A549 (cell line): ENCODE data around the gene PLA2G5. TPM values are rescaled to one million over a fixed set of nuclear protein-coding genes. Genes with fewer than 3 reads are reported as not detected.

Experiments
- ATAC-seq, 2 experiments: fragments of 200-7000 bp in 1 of 2; fragments of >200 bp in 1 of 2; cut with Nextera tagmentation in 1 of 2; cut with Tn5 transposase in 1 of 2; 3 replicates each; pipeline versions ENCODE4 v1.8.0 to v1.9.1; 2018 to 2020; ENCODE audit warnings: mild to moderate bottlenecking in 1 of 2, moderate library complexity in 1 of 2
- CTCF ChIA-PET: fragments of 300-600 bp; sonication (Branson Sonifier 250); formaldehyde crosslinking; extraction: SDS; loops from one replicate; lab custom pipeline; 2021; ENCODE audit warnings: antibody characterized with exemption, inconsistent platforms; lab: Yijun Ruan, JAX
- POLR2A ChIA-PET: fragments of 350-600 bp; formaldehyde crosslinking; extraction: SDS; loops from one replicate; lab custom pipeline; 2021; ENCODE audit warnings: antibody characterized with exemption, inconsistent platforms; lab: Yijun Ruan, JAX
- DNase-seq, 2 experiments: peaks; one replicate each; pipeline versions ENCODE4 v3.0.0 to v3.0.0-alpha.2; 2011 to 2016; ENCODE audit warnings: low read depth in 1 of 2, low spot score in 1 of 2
- FAIRE-seq: peaks from 2 replicates; lab custom pipeline; 2011; peaks lifted over from hg19 to GRCh38; lab: Jason Lieb, UNC
- H3K27ac ChIP-seq, 2 experiments: fragments of >200 bp; sonication (Bioruptor Twin); formaldehyde crosslinking; 3 replicates each; pipeline ENCODE4 v1.5.1; 2016 to 2017
- H3K4me1 ChIP-seq: fragments of >200 bp; sonication (Bioruptor Twin); formaldehyde crosslinking; 3 replicates; pipeline ENCODE4 v1.6.1; 2016
- H3K4me2 ChIP-seq: fragments of >200 bp; sonication (Bioruptor Twin); formaldehyde crosslinking; 3 replicates; pipeline ENCODE4 v1.6.1; 2016
- H3K4me3 ChIP-seq: fragments of >200 bp; sonication (Bioruptor Twin); formaldehyde crosslinking; 3 replicates; pipeline ENCODE4 v1.5.1; 2016
- H3K9me3 ChIP-seq: fragments of >200 bp; sonication (Bioruptor Twin); formaldehyde crosslinking; 3 replicates; pipeline ENCODE4 v1.6.1; 2016
- CBX2 ChIP-seq: fragments of 200-600 bp; sonication (generic); IDR thresholded peaks from 2 replicates; pipeline ENCODE4 v1.6.1; 2016; ENCODE audit warnings: low read depth, mild to moderate bottlenecking, borderline replicate concordance
- CHD4 ChIP-seq: fragments of 200-600 bp; sonication (generic); IDR thresholded peaks from 2 replicates; pipeline ENCODE4 v1.6.1; 2016; ENCODE audit warnings: antibody characterized with exemption, mild to moderate bottlenecking, borderline replicate concordance
- EHF ChIP-seq: fragments of 250-450 bp; sonication (Bioruptor Pico); IDR thresholded peaks from 2 replicates; pipeline ENCODE4 v1.5.0; 2020; ENCODE audit warnings: mild to moderate bottlenecking
- EP300 ChIP-seq, 2 experiments: fragments of >200 bp; sonication (Bioruptor Twin); formaldehyde crosslinking; IDR thresholded peaks; 2 replicates in 1 of 2; 3 replicates in 1 of 2; pipeline ENCODE4 v1.6.1; 2016 to 2017
- ESRRA ChIP-seq: fragments of 150-350 bp; IDR thresholded peaks from 2 replicates; pipeline ENCODE4 v1.6.1; 2014; ENCODE audit warnings: mild to moderate bottlenecking, low read length, borderline replicate concordance
- FOSL2 ChIP-seq, 2 experiments: fragments of 450-650 bp in 1 of 2; fragments of >200 bp in 1 of 2; sonication (Bioruptor Twin) in 1 of 2; formaldehyde crosslinking; IDR thresholded peaks; 2 replicates each; pipeline versions ENCODE4 v1.5.0 to v1.6.1; 2016 to 2020; ENCODE audit warnings: mild to moderate bottlenecking in 1 of 2, moderate library complexity in 1 of 2
- KDM1A ChIP-seq: fragments of 200-600 bp; sonication (generic); IDR thresholded peaks from 2 replicates; pipeline ENCODE4 v1.6.1; 2016; ENCODE audit warnings: low read depth, mild to moderate bottlenecking
- KDM5A ChIP-seq: fragments of 200-600 bp; sonication (generic); IDR thresholded peaks from 2 replicates; pipeline ENCODE4 v1.6.1; 2016; ENCODE audit warnings: antibody characterized with exemption, mild to moderate bottlenecking
- MAFK ChIP-seq: fragments of 450-650 bp; IDR thresholded peaks from 2 replicates; pipeline ENCODE4 v1.6.1; 2014; ENCODE audit not compliant: partially characterized antibody
- NR3C1 ChIP-seq: fragments of >200 bp; sonication (Bioruptor Twin); formaldehyde crosslinking; IDR thresholded peaks from 3 replicates; pipeline ENCODE4 v1.6.1; 2017
- PHF8 ChIP-seq: fragments of 200-600 bp; sonication (generic); IDR thresholded peaks from 2 replicates; pipeline ENCODE4 v1.6.1; 2016; ENCODE audit warnings: low read depth, mild to moderate bottlenecking, antibody characterized with exemption, moderate library complexity, borderline replicate concordance
- RAD21 ChIP-seq, 2 experiments: fragments of >200 bp in 1 of 2; sonication (Bioruptor Twin) in 1 of 2; formaldehyde crosslinking in 1 of 2; IDR thresholded peaks in 1 of 2; conservative IDR thresholded peaks in 1 of 2; 2 replicates in 1 of 2; 3 replicates in 1 of 2; pipeline ENCODE4 v1.6.1; 2012 to 2018; ENCODE audit warnings: inconsistent platforms in 1 of 2
- RARB ChIP-seq: fragments of 250-450 bp; sonication (Bioruptor Pico); IDR thresholded peaks from 2 replicates; pipeline ENCODE4 v1.8.0; 2021; ENCODE audit warnings: mild to moderate bottlenecking, moderate library complexity
- RCOR1 ChIP-seq: fragments of 150-350 bp; IDR thresholded peaks from 2 replicates; pipeline ENCODE4 v1.6.1; 2014; ENCODE audit warnings: antibody characterized with exemption, low read length, low read depth
- RNF2 ChIP-seq: fragments of 200-600 bp; sonication (generic); IDR thresholded peaks from 2 replicates; pipeline ENCODE4 v1.6.1; 2016; ENCODE audit warnings: low read depth, mild to moderate bottlenecking, antibody characterized with exemption, moderate library complexity, borderline replicate concordance
- SREBF2 ChIP-seq: fragments of 450-650 bp; IDR thresholded peaks from 2 replicates; pipeline ENCODE4 v1.6.1; 2014; ENCODE audit warnings: mild to moderate bottlenecking, moderate library complexity
- ZFP36 ChIP-seq: fragments of 450-650 bp; IDR thresholded peaks from 2 replicates; pipeline ENCODE4 v1.6.1; 2014; ENCODE audit warnings: borderline replicate concordance; ENCODE audit not compliant: partially characterized antibody
- ZNF302 ChIP-seq: fragments of 250-450 bp; sonication (Bioruptor Pico); IDR thresholded peaks from 2 replicates; pipeline ENCODE4 v1.9.0; 2021; ENCODE audit warnings: inconsistent platforms, mild to moderate bottlenecking, moderate library complexity
- ZSCAN20 ChIP-seq: fragments of 250-450 bp; sonication (Bioruptor Pico); IDR thresholded peaks from 2 replicates; pipeline ENCODE4 v1.8.0; 2022; ENCODE audit warnings: mild to moderate bottlenecking, moderate library complexity
- WGBS: methylation state at CpG from one replicate; pipeline ENCODE4 v1.1.6; 2017; ENCODE audit errors: missing lambda C conversion rate; 5-methylcytosine and 5-hydroxymethylcytosine counted together
- polyA plus RNA-seq, 4 experiments: library from polyadenylated mRNA; depleted of rRNA in 3 of 4; stranded (reverse); fragments of >200 nt; fragmentation: RNase III in 1 of 4; extraction: RNeasy Plus Mini Kit Qiagen cat#74134 plus additional on column Dnase treatment in 1 of 4; gene quantifications; 2 replicates in 3 of 4; 3 replicates in 1 of 4; pipeline ENCODE4 v1.2.3, GENCODE V29; 2011 to 2017
- TF ChIP-seq, protein P1 (sequence below): IDR thresholded peaks from 2 replicates; pipeline ENCODE4 v1.6.1; 2012
- TF ChIP-seq, protein P2 (sequence below): fragments of 200-600 bp; sonication (generic); IDR thresholded peaks from 2 replicates; pipeline ENCODE4 v1.6.1; 2016; ENCODE audit warnings: antibody characterized with exemption, mild to moderate bottlenecking, moderate library complexity
- TF ChIP-seq, protein P3 (sequence below): IDR thresholded peaks from 2 replicates; pipeline ENCODE4 v1.6.1; 2012; ENCODE audit warnings: low read depth, borderline replicate concordance
- TF ChIP-seq, protein P4 (sequence below): fragments of 450-650 bp; IDR thresholded peaks from 2 replicates; pipeline ENCODE4 v1.6.1; 2014; ENCODE audit warnings: antibody characterized with exemption
- TF ChIP-seq, protein P5 (sequence below): fragments of >200 bp; sonication (Bioruptor Twin); formaldehyde crosslinking; IDR thresholded peaks from 2 replicates; pipeline ENCODE4 v1.6.1; 2016
- TF ChIP-seq, protein P6 (sequence below): fragments of 250-450 bp; sonication (Bioruptor Pico); IDR thresholded peaks from 2 replicates; pipeline ENCODE4 v1.5.0; 2020; ENCODE audit warnings: low read depth, mild to moderate bottlenecking, moderate library complexity

PLA2G5 gene
- polyA plus RNA-seq, 2 of the 4 experiments (the other 2 are of a cell fraction): not detected

DNA sequence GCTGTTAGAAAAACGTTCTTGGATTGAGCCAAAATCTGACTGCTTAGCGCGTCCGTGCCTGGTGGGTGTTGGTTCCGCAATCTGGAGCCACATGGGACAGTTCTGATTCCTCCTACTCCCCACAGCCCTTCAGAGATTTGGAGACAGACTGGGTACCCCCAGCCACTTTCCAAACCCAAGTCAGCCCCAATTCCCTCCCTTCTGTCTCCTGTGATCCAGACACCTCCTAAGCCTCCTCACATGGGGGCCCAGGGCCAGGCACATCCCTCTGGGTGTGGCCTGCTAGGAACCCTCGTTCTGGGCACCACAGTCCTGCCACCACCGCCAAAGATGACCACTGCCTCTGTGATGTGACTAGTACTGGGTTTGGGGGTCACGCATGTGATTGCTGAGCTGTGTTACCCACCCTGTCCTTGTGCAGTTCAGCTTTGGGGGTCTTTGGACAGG is 4.8 kb downstream of the PLA2G5 start:
- no peak for DNase-seq
- POLR2A ChIA-PET: no interaction called here
- no peaks in the 10 kb centered on the region for H3K4me1 ChIP-seq
- no peaks in the 10 kb centered on the region for H3K9me3 ChIP-seq
- no peak for TF ChIP-seq ZFP36
- TF ChIP-seq, protein P1, sequence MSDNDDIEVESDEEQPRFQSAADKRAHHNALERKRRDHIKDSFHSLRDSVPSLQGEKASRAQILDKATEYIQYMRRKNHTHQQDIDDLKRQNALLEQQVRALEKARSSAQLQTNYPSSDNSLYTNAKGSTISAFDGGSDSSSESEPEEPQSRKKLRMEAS: no peak
- no peak for TF ChIP-seq RNF2
- TF ChIP-seq CHD4: no peak
- no peak for TF ChIP-seq ESRRA
- TF ChIP-seq, protein P2, sequence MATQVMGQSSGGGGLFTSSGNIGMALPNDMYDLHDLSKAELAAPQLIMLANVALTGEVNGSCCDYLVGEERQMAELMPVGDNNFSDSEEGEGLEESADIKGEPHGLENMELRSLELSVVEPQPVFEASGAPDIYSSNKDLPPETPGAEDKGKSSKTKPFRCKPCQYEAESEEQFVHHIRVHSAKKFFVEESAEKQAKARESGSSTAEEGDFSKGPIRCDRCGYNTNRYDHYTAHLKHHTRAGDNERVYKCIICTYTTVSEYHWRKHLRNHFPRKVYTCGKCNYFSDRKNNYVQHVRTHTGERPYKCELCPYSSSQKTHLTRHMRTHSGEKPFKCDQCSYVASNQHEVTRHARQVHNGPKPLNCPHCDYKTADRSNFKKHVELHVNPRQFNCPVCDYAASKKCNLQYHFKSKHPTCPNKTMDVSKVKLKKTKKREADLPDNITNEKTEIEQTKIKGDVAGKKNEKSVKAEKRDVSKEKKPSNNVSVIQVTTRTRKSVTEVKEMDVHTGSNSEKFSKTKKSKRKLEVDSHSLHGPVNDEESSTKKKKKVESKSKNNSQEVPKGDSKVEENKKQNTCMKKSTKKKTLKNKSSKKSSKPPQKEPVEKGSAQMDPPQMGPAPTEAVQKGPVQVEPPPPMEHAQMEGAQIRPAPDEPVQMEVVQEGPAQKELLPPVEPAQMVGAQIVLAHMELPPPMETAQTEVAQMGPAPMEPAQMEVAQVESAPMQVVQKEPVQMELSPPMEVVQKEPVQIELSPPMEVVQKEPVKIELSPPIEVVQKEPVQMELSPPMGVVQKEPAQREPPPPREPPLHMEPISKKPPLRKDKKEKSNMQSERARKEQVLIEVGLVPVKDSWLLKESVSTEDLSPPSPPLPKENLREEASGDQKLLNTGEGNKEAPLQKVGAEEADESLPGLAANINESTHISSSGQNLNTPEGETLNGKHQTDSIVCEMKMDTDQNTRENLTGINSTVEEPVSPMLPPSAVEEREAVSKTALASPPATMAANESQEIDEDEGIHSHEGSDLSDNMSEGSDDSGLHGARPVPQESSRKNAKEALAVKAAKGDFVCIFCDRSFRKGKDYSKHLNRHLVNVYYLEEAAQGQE: no peak
- no peak for TF ChIP-seq CBX2
- TF ChIP-seq, protein P3, sequence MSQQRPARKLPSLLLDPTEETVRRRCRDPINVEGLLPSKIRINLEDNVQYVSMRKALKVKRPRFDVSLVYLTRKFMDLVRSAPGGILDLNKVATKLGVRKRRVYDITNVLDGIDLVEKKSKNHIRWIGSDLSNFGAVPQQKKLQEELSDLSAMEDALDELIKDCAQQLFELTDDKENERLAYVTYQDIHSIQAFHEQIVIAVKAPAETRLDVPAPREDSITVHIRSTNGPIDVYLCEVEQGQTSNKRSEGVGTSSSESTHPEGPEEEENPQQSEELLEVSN: no peak
- no peak overlapping the region for H3K4me3 ChIP-seq
- no peak overlapping the region for H3K27ac ChIP-seq
- CTCF ChIA-PET: interaction anchor here (0.7 to 1.0 kb wide), 2 partner anchors 9 to 542 kb away, joined by 3 read pairs; no protein-coding TSS in a partner anchor
- H3K4me2 ChIP-seq: no peak overlapping the region
- FAIRE-seq: no peak
- 74% methylated on average over 5 of the region's 8 CpGs for WGBS
- ATAC-seq: no peak

DNA sequence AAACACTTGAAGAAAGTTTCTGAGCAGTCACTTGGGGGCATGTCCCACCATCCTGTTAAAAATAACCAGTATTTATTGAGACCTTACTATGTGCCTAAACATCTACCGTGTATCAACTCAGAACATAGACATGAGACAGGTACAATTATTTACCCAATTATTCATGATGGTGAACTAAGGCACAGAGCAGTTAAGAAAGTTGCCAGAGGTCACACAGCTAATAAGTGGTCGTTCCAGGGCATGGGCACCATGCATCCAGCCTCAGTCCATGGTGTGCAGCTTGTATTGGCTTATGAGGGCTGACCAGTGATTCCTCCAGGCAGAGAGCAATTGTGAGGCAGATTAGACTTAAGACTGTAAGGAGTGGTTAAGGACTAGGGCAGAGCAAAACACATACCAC is 5.4 kb downstream of the PLA2G5 start:
- TF ChIP-seq EHF (CRISPR knock-in tag) (no peak), ZFP36 (no peak), PHF8 (no peak), KDM5A (no peak), SREBF2 (no peak), RAD21 (conservative IDR thresholded peaks at IDR 0.05 in 1 of 2, IDR thresholded peaks at IDR 0.05 in 1 of 2) (no peak), KDM1A (no peak), ZSCAN20 (CRISPR knock-in tag) (no peak), NR3C1 (no peak)
- TF ChIP-seq, protein P4, sequence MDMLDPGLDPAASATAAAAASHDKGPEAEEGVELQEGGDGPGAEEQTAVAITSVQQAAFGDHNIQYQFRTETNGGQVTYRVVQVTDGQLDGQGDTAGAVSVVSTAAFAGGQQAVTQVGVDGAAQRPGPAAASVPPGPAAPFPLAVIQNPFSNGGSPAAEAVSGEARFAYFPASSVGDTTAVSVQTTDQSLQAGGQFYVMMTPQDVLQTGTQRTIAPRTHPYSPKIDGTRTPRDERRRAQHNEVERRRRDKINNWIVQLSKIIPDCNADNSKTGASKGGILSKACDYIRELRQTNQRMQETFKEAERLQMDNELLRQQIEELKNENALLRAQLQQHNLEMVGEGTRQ: no peak
- TF ChIP-seq, protein P1: no peak
- Histone ChIP-seq H3K4me3 (no peak overlapping the region), H3K27ac (no peak overlapping the region), H3K4me1 (no peaks in the 10 kb centered on the region), H3K4me2 (no peak overlapping the region), H3K9me3 (no peaks in the 10 kb centered on the region)
- no peak for DNase-seq
- no peak for ATAC-seq
- 52% methylated on average over 2 of the region's 2 CpGs for WGBS
- CTCF ChIA-PET: interaction anchor here (1.0 kb wide), 1 partner anchor 9 kb away, joined by 3 read pairs; no protein-coding TSS in a partner anchor
- POLR2A ChIA-PET: no interaction called here
- no peak for FAIRE-seq

DNA sequence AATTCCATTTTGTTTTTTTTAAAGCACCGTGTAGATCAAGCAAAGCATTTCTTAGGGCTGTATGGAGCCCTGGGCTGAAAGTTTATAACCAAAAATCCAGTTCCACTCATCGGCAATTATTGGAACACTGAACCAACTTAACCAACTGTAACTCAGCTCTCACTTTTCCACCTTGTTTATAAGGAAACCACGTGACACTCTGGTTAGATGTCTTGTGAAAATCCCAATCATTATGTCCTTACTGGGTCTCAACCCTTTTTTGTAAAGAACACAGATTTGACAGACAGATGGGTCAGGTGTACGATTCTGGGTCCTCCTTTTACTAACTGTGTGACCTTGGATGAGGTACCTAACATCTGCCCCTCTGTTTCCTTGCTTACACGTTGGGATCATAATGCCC is 6.2 kb downstream of the PLA2G5 start:
- no peak for DNase-seq
- TF ChIP-seq FOSL2 (IDR thresholded peaks at IDR 0.05): no peak
- no peak for TF ChIP-seq FOSL2 (CRISPR knock-in tag; IDR thresholded peaks at IDR 0.05)
- no peak for TF ChIP-seq RCOR1
- no peak for TF ChIP-seq RNF2
- TF ChIP-seq MAFK: no peak
- no peak for TF ChIP-seq EP300 (IDR thresholded peaks at IDR 0.05)
- no peak for TF ChIP-seq CHD4
- no peak for TF ChIP-seq ZNF302
- TF ChIP-seq, protein P5, sequence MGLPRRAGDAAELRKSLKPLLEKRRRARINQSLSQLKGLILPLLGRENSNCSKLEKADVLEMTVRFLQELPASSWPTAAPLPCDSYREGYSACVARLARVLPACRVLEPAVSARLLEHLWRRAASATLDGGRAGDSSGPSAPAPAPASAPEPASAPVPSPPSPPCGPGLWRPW: no peak
- no peak for TF ChIP-seq KDM5A
- TF ChIP-seq ESRRA: no peak
- TF ChIP-seq RARB (CRISPR knock-in tag): no peak
- TF ChIP-seq, protein P6, sequence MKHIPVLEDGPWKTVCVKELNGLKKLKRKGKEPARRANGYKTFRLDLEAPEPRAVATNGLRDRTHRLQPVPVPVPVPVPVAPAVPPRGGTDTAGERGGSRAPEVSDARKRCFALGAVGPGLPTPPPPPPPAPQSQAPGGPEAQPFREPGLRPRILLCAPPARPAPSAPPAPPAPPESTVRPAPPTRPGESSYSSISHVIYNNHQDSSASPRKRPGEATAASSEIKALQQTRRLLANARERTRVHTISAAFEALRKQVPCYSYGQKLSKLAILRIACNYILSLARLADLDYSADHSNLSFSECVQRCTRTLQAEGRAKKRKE (CRISPR knock-in tag): no peak
- no peak for FAIRE-seq
- H3K4me2 ChIP-seq: no peak overlapping the region
- POLR2A ChIA-PET: no interaction called here
- H3K9me3 ChIP-seq: no peaks in the 10 kb centered on the region
- ATAC-seq: no peak
- no peak overlapping the region for H3K27ac ChIP-seq
- CTCF ChIA-PET: no interaction called here
- H3K4me1 ChIP-seq: no peaks in the 10 kb centered on the region
- 16% methylated on average over 5 of the region's 5 CpGs for WGBS
- no peak overlapping the region for H3K4me3 ChIP-seq
